Superior temporal gyrus (tissue), 1 donor: Measurements from ENCODE around the gene AMIGO3.

Experiments used
- DNase-seq: peaks from one replicate; pipeline ENCODE4 v3.0.0-alpha.2; 2016; ENCODE audit errors: extremely low spot score

AMIGO3 gene

GRCh38 chr3:49725906-49726681, 6.6 kb upstream of the AMIGO3 start:
- no peak for DNase-seq

GRCh38 chr3:49724586-49724985, 5.1 kb upstream of the AMIGO3 start:
- DNase-seq: no peak

DNA sequence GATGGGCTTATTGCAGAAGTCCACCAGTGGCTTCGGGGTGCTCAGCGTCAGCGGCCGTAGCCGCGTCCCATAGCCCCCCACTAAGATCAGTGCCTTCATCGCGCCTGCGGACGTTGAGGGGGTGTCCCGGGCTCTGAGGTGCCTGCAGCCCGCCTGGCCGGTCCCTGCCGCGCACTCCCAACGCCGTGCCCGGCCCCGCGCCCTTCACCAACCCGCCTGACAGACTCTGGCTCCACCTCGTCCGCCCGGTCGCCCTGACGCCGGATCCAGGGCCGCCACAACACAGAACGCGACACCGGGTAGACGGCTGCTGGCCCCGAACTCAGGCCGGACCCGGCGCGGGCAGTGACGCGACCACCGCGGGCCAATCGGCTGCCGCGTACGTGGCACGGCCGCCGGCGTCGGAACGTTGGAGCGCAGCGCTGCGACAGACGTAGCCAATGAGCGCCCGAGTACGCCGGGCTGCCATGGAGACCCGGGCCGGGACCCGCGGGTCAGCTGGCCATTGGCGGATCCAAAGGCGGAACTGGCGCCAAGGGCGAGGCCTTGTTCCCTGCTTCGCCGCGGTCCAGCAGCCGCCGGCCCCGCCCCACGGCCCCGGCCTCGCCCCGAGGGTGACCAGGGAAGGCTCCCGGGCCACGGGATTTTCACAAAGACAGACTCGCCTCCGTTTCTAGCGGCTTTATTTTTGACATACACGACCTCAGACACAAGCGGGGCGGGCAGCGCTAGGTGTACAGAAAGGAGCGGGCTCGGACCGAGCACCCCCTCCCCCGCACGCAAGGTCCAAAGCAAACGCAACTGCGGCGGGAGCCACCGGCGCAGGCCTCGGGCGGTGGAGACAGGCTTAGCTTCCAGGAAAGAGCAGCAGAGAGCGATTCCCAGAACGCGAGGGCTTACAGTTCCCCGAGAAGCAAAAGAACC, 4.4 kb upstream of the AMIGO3 start, which contains the start of gene GMPPB:
Gene GMPPB, minus strand, starts transcription at position 324 of the 924 bp plus-strand sequence. Its CDS starts 225 bp downstream, at position 99.
- DNase-seq: peak; percentile 96

GRCh38 chr3:49723296-49723627, 3.8 kb upstream of the AMIGO3 start:
- DNase-seq: no peak

- DNase-seq: no peak
Measured at GRCh38 chr3:49722896-49723295, 3.4 kb upstream of the AMIGO3 start.

DNA sequence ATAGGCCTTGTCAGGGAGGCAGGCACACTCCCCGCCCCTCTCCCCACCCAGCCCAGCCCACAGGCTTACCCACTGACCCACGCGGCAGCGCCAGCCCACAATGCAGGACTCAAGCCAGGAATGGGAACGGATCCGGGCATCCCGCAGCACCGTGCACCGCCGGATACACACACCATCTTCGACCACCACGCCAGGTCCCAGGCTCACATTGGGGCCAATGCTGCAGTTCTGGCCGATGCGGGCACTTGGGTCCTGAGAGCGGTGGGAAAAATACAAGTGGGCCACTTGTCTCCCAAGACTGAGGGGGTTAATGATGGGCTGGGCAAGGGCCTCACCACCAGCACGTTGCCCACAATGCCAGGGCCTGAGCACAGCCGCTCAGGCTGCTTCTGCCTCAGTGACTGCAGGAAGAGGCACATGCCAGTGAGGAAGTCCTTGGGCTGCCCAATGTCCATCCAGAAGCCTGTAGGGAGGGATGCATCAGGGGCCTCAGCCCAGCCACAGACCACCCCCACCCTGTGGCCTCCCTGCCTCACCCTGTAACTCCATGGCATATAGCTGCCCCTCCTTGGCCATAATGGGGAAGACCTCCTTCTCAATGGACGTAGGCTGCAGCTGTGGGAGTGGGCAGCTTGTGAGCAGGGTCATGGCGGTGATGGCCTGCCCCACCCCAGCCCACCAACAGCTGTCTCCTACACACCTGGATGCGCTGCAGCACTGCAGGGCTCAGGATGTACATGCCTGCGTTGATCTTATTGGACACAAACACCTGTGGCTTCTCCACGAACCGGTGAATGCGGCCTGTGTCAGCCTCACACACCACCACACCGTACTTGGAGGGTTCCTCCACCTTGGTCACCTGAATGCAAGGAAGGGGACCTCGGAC, 2.7 kb upstream of the AMIGO3 start:
- no peak for DNase-seq

- DNase-seq: no peak
Measured at GRCh38 chr3:49721596-49721895, 2.1 kb upstream of the AMIGO3 start.

GRCh38 chr3:49720855-49721595, 1.5 kb upstream of the AMIGO3 start:
- no peak for DNase-seq

- no peak for DNase-seq
Measured at GRCh38 chr3:49718858-49719213, 648 bp downstream of the AMIGO3 start.

GRCh38 chr3:49717959-49718857, 1.3 kb downstream of the AMIGO3 start:
- DNase-seq: no peak

DNA sequence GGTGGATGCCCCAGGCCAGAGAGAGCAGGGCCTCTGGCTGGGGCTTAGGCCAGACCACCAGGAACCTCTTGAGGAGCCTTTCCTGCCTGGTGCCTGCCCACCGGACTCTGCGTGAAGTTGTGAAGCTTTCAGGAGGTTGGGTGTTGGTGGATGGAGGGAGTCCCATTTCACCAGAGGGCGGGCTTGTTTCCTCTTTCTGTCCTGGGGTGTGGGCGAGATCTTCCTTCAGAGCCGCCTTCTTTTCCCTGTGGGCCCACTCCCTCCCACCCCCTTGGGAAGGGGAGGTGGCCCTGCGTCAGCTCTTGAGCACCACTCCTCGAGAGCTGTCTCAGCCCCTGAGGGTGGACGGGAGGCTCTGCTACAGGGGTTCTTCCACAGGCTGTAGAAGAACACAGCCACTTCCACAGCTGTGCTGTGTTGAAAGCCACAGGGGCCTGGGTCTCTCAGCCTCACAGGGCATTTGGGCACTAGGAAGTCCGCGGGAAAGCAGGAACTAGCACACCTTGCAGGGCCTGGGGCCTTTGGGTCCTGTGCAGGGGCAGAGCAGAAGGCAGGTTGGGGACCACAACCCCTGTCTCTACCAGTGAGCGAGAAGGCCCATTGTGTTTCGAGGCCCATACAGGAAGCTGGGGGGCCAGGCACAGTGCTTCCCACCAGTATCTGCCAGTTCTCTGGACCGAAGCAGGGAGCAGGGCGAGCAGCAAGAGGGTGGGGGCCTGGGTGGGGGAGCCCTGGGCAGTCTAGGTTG, 2.1 kb downstream of the AMIGO3 start:
- no peak for DNase-seq

- DNase-seq: no peak
Measured at GRCh38 chr3:49716691-49717210, 2.7 kb downstream of the AMIGO3 start.

DNA sequence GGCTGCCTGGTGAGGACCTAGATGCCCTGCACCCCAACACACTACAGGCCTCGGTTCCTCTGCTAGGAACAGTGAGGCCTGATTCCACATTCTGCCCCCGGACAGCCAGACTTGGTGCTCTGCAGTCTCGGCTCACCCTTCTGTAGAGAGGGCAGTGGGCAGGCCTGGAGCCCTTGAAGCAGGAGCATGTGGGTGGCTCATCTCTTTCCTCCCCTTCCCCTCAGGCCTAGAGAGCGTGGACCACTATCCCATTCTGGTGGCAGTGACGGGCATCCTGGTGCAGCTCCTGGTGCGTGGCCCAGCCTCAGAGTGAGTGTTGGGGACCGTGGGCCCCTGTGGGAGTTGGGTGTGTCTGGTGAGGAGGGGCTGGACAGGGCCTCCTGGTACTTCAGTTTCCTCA, 3.3 kb downstream of the AMIGO3 start:
- DNase-seq: no peak

DNA sequence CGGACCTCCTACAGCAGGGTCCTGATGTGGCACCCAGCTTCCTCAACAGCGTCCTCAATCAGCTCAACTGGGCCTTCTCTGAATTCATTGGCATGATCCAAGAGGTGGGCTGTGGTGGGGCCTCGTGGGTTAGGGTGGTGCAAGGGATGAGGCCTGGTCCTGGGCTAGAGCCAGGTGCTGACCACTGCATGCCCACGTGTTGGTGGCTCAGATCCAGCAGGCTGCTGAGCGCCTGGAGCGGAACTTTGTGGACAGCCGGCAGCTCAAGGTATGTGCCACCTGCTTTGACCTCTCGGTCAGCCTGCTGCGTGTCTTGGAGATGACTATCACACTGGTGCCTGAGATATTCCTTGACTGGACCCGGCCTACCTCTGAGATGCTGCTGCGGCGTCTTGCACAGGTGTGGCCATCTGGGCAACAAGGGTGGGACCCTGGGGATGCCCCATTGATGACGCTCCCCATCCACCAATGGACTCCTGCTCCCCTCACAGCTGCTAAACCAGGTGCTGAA, 3.8 kb downstream of the AMIGO3 start:
- no peak for DNase-seq

GRCh38 chr3:49714728-49715550, 4.5 kb downstream of the AMIGO3 start:
- DNase-seq: no peak

GRCh38 chr3:49713336-49714105, 6.0 kb downstream of the AMIGO3 start:
- no peak for DNase-seq

GRCh38 chr3:49712631-49713317, 6.7 kb downstream of the AMIGO3 start:
- DNase-seq: no peak
